Stimulated activated CD8-positive, alpha-beta memory T cell treated with anti-CD3 and anti-CD28 coated beads, Interleukin-7, amount 100 ng/mL, for 48 hours (primary cell): ENCODE results near the gene RPUSD2.

ENCODE experiments used
- DNase-seq, 2 donors: peaks; one replicate each; pipeline ENCODE4 v3.0.0-alpha.2; 2020; ENCODE audit warnings: low read depth in 1 of 2; ENCODE audit errors: extremely low read depth in 1 of 2

The RPUSD2 gene, protein sequence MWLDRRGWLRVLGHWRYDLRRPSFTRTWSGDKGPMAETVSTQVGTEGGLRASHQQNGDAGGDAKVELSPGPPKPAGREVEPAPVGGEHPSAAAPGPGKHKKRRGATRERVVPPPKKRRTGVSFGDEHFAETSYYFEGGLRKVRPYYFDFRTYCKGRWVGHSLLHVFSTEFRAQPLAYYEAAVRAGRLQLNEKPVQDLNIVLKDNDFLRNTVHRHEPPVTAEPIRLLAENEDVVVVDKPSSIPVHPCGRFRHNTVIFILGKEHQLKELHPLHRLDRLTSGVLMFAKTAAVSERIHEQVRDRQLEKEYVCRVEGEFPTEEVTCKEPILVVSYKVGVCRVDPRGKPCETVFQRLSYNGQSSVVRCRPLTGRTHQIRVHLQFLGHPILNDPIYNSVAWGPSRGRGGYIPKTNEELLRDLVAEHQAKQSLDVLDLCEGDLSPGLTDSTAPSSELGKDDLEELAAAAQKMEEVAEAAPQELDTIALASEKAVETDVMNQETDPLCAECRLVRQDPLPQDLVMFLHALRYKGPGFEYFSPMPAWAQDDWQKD

GRCh38 chr15:40569129-40569953 lies at the start of gene RPUSD2:
Gene RPUSD2 (plus strand): TSS chr15:40569299. CDS start chr15:40569338, 39 bp downstream.
- peak; percentile 81 to 93 for DNase-seq

DNA sequence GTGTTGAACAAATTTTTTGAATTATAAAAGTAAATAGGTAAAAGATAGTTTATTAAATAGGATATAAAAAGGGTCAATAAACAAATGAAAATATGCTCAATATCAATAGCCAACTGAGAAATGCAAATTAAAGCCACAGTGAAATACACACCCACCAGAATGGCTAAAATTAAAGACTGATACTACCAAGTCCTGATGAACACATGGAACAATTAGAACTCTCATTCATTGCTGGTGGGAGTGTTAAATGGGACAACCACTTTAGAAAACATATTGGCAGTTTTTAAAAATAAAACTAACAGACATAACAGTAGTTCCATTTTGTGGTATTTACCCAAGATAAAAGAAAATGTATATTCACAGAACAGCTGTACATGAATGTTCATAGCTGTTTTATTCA lies 45.5 kb upstream of the RPUSD2 start:
- no peak for DNase-seq

DNA sequence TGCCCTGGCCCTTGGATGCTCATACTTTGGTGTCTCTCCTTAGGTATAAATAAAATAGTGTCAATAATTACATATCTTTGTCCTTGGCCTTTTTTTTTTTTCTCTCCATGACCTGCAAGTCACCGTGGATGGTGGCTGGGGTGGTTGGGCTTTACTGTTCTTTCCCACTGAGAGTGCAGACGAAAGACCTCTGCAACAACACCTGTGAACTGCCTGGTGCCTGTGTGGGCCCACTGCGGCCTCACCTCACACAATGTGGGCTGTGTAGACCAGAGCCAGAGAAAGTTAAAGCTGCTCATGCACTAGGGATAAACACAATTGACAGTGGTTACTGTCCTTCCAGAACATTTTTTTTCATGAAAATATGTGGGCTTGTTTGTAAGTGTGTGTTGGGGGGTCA lies 43.2 kb upstream of the RPUSD2 start:
- no peak for DNase-seq

DNA sequence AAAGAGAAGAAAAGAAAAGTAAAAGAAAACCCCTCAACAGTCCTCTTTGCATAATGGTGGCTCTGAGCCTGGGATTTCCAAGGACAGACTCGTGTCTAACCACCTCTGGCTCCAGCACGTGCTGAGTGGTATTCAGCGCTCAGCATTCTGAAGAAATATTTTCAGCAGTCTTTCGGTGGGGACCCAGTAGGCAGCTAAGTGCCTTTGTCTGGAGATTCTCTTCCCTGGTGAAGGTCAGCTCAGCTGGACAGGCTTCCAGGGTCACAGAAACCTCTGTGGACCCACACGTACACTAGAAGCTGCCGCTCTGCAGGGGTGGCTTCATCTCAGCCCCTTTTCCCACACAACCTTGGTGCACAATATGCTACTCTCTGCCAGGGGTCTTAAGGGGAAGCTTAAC lies 40.3 kb upstream of the RPUSD2 start:
- no peak for DNase-seq

DNA sequence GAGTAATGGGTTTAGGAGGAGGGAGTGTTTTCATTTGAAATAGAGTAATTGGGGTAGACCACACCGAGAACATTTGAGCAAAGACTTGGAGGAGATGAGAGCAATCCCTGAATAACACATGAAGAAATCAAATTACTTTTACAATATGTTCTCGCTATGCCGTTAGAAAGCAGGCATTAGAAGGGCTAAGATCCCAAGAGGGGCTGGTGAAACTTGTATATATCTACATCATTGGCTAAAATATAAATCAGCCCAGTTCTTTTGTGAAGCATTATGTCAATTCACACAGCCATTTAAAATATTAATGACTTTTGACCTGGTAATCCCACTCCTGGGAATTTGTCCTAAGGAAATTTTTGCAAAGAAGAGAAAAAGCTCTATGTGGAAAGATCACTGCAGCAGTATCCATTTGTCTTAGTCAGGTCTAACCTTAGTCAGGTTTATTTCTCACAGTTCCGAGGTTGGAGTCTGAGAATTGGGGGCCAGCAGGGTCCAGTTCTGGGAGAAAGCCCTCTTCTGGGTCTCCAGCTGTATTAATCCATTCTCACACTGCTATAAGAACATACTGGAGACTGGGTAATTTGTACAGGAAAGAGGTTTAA lies 35.2 kb upstream of the RPUSD2 start:
- DNase-seq = no peak

GRCh38 chr15:40534371-40534770 lies 34.7 kb upstream of the RPUSD2 start:
- no peak for DNase-seq

- no peak for DNase-seq
Observed at GRCh38 chr15:40536501-40536900, 32.6 kb upstream of the RPUSD2 start.

GRCh38 chr15:40538976-40539375 lies 30.1 kb upstream of the RPUSD2 start:
- DNase-seq = no peak

- no peak for DNase-seq
Observed at GRCh38 chr15:40543082-40543481, 26.0 kb upstream of the RPUSD2 start.

DNA sequence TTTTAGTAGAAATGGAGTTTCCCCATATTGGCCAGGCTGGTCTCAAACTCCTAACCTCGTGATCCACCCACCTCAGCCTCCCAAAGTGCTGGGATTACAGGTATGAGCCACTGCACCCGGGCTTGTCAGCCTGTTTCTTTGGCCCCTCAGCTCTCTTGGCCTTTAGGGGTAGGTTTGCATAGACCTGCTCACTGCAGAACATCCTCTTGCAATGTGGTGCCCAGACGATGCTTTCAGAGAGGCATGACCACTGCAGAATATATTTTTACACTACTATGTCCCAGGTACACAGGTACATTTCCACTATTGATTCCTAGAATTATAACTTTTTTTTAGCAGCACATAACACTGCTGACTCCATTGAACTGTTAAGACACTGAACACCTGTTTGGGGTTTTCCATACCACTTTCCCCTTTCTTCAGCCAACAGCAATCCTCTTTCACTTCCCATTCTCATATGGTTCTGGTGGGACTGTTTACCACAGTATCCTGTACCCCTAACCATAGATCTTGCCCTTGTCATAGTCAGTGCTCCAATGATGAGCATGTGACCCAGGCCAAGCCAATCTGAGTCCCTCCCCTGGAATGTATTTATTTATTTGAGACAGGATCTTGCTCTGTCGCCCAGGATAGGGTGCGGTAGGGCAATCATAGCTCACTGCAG lies 25.3 kb upstream of the RPUSD2 start:
- DNase-seq = no peak

GRCh38 chr15:40545457-40545856 lies 23.6 kb upstream of the RPUSD2 start:
- no peak for DNase-seq

DNA sequence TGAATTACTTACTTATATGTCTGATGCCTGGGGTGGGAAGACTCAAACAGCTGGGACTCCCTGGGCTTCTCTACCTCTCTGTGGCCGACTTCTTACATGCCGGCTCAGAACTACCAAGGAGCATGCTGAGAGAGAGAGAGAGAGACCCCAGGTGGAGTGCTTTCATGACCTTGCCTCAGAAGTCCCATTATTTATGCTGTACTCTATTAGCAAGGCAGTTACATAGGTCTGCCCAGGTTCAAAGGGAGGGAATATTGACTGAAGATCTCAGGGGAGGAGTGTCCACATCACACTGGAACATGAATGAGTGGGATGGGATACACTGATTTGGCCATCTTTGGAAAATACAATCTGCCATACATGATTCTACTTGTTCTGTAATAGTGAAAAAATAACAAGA lies 20.5 kb upstream of the RPUSD2 start:
- no peak for DNase-seq

- DNase-seq = no peak
Observed at GRCh38 chr15:40549894-40550293, 19.2 kb upstream of the RPUSD2 start.

- no peak for DNase-seq
Observed at GRCh38 chr15:40550341-40551037, 18.6 kb upstream of the RPUSD2 start.

DNA sequence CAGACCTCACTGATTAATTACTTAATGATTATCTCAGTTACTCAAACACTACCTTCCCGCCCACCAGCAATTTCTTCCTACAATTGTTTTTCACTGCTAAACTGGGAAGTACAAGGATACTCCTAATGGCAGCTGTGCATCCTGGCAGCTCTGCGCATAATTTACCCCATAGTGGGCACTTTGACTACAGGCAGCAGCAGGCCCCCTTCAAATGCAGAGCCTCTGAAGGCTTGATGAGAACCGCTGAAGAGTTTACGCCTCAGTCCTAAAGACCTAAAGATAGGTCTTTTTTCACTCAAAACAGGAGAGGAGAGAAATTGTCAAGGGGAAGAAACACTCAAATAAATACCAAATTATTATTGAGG lies 15.0 kb upstream of the RPUSD2 start:
- no peak for DNase-seq

GRCh38 chr15:40555876-40556275 lies 13.2 kb upstream of the RPUSD2 start:
- no peak for DNase-seq

DNA sequence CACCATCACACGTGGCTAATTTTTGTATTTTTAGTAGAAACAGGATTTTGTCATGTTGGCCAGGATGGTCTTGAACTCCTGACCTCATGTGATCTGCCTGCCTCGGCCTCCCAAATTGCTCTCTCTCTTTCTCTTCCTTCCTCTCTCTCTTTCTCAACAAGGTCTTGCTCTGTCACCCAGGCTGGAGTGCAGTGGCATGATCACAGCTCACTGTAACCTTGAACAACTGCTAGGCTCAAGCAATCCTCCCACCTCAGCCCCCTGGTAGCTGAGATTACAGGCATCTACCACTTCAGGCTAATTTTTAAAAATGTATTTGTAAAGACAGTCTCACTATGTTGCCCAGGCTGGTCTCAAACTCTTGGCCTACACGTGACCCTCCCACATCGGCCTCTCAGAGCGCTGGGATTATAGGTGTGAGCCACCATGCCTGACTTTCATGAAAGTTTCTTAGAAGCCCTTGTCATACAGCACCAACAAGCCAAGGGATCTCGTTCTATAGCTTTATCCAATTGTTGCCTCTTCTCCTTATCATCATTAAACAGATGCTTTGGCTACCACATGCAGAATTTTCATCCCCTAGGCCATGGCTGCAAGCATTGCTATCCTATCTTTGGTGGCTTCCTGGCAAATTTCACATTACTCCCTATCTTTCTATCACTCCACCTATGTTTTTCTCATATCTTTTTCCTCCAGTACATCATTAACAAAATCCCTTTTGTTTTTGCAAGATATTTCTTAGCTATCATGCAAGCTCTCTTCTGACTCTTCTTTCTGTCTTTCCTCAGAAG lies 10.0 kb upstream of the RPUSD2 start:
- DNase-seq = no peak

GRCh38 chr15:40562691-40563090 lies 6.4 kb upstream of the RPUSD2 start:
- DNase-seq = no peak

DNA sequence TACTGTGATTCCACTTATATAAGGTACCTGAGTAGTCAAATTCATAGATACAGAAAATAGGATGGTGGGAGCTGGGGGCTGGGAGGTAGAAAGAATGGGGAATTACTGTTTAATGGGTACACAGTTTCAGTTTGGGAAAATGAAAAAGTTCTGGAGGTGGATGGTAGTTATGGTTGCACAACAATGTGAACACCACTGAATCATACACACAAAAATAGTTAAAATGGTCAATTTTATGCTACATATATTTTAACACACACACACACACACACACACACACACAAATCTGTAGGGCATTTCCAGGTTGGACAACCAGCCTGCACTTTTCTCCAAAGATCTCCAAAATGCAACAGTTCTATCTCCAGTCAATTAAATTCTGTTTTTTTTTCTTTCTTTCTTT lies 5.7 kb upstream of the RPUSD2 start:
- no peak for DNase-seq
